ENCODE data around the gene SLC6A4. TPM values are rescaled to one million over a fixed set of nuclear protein-coding genes. Genes with fewer than 3 reads are reported as not detected.
A peak's percentile ranks its signal among the peaks of the same experiment; 100 is the strongest.

The SLC6A4 gene
- total RNA-seq, 1 experiment from 2014 or later = 0.30 TPM

GRCh38 chr17:30224419-30224960 lies 11.0 kb downstream of the SLC6A4 start:
- intact Hi-C loops (cut with micrococcal nuclease) = no loop called here
- Histone ChIP-seq H3K9ac (ENCODE audit: low read length) (no peak overlapping the region), H3K4me1 (ENCODE audit: control insufficient read depth in 1 of 2, insufficient read depth in 2 of 2, low read length in 2 of 2) (peaks cover 0 to 9% of the 10 kb centered on the region in 2 experiments; a peak in 1 of 4 replicates), H3K27me3 (ENCODE audit: insufficient read depth, low read length) (0 out of 2 replicates have a peak, but pooled peaks cover 2% of the 10 kb centered on the region), H3K27ac (ENCODE audit: low read depth, low read length) (no peak overlapping the region), H3K4me3 (replicated peaks in 1 of 2; ENCODE audit: low read depth in 1 of 2, low read length in 2 of 2) (no peak overlapping the region), H3K79me2 (ENCODE audit: insufficient read depth, low read length) (no peaks in the 10 kb centered on the region), H2AFZ (ENCODE audit: low read depth, low read length, poor library complexity, severe bottlenecking) (no peak overlapping the region), H3K9me2 (ENCODE audit: insufficient read depth) (no peaks in the 10 kb centered on the region), H3K9me3 (ENCODE audit: control insufficient read depth in 1 of 2, insufficient read depth in 1 of 2, low read depth in 1 of 2, low read length in 2 of 2) (no peaks in the 10 kb centered on the region), H4K20me1 (ENCODE audit: insufficient read depth) (no peaks in the 10 kb centered on the region), H3K4me2 (ENCODE audit: low read length) (no peak overlapping the region), H3K36me3 (ENCODE audit: control insufficient read depth in 1 of 2, insufficient read depth in 2 of 2, low read length in 2 of 2) (no peaks in the 10 kb centered on the region)
- CTCF ChIA-PET = no interaction called here
- DNase-seq (ENCODE audit: low read depth, low spot score) = no peak
- no peak for ATAC-seq
- TF ChIP-seq, protein P1, sequence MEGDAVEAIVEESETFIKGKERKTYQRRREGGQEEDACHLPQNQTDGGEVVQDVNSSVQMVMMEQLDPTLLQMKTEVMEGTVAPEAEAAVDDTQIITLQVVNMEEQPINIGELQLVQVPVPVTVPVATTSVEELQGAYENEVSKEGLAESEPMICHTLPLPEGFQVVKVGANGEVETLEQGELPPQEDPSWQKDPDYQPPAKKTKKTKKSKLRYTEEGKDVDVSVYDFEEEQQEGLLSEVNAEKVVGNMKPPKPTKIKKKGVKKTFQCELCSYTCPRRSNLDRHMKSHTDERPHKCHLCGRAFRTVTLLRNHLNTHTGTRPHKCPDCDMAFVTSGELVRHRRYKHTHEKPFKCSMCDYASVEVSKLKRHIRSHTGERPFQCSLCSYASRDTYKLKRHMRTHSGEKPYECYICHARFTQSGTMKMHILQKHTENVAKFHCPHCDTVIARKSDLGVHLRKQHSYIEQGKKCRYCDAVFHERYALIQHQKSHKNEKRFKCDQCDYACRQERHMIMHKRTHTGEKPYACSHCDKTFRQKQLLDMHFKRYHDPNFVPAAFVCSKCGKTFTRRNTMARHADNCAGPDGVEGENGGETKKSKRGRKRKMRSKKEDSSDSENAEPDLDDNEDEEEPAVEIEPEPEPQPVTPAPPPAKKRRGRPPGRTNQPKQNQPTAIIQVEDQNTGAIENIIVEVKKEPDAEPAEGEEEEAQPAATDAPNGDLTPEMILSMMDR (IDR thresholded peaks at IDR 0.05 in 2 of 3, conservative IDR thresholded peaks at IDR 0.05 in 1 of 3; ENCODE audit: borderline replicate concordance in 1 of 3, insufficient read depth in 1 of 3, low read depth in 2 of 3, low read length in 2 of 3) = no peak
- TF ChIP-seq EGR1 (IDR thresholded peaks at IDR 0.05; ENCODE audit: low read depth) = no peak
- TF ChIP-seq POLR2A (IDR thresholded peaks at IDR 0.05; ENCODE audit: borderline replicate concordance, extremely low read depth, insufficient read depth, insufficient read length) = no peak
- no peak for TF ChIP-seq RAD21 (IDR thresholded peaks at IDR 0.05; ENCODE audit: low read depth)
- no peak for TF ChIP-seq SRF (IDR thresholded peaks at IDR 0.05; ENCODE audit: low read depth)
- RAD21 ChIA-PET (ENCODE audit: low non-redundant PET in 1 of 2, low total read pairs in 2 of 2, uncharacterized antibody in 2 of 2, unreplicated experiment in 2 of 2) = no interaction called here
- no TSS peak for BruUV-seq (replicated peaks)
- POLR2A ChIA-PET = no interaction called here

DNA sequence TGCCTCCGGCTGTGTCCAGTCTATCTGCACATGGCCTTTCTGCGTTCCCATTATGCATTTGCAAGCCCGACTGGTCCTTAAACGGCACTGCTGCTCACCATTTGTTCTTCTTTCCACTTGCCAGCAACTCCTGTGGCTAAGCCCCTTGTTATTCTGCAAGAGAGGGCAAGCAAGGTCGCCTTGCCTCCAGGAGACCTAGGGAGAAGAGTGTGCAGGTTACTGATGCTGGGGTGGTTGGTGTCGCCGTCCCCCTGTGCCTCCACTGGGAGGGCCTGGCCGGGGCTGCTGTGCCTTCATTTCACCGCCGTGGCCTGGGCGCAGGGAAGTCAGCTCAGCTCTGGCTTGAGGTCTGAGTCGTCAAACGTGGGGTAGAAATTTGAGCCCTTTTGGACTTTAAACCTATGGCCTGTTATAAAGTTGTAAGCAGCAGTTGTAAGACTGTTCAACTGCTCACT lies 12.7 kb downstream of the SLC6A4 start:
- no peaks in the 10 kb centered on the region for H3K27me3 ChIP-seq (ENCODE audit: insufficient read depth, low read length)
- H3K79me2 ChIP-seq (ENCODE audit: insufficient read depth, low read length) = no peaks in the 10 kb centered on the region
- H3K9me2 ChIP-seq (ENCODE audit: insufficient read depth) = no peaks in the 10 kb centered on the region
- H3K9me3 ChIP-seq (ENCODE audit: control insufficient read depth in 1 of 2, insufficient read depth in 1 of 2, low read depth in 1 of 2, low read length in 2 of 2) = no peaks in the 10 kb centered on the region
- H4K20me1 ChIP-seq (ENCODE audit: insufficient read depth) = no peaks in the 10 kb centered on the region
- peaks cover 0 to 9% of the 10 kb centered on the region in 2 experiments; a peak in 1 of 4 replicates for H3K4me1 ChIP-seq (ENCODE audit: control insufficient read depth in 1 of 2, insufficient read depth in 2 of 2, low read length in 2 of 2)
- POLR2A ChIA-PET = no interaction called here
- ATAC-seq (no peak), DNase-seq (ENCODE audit: low read depth, low spot score) (no peak)
- H3K27ac ChIP-seq (ENCODE audit: low read depth, low read length) = no peak overlapping the region
- RAD21 ChIA-PET (ENCODE audit: low non-redundant PET in 1 of 2, low total read pairs in 2 of 2, uncharacterized antibody in 2 of 2, unreplicated experiment in 2 of 2) = no interaction called here
- CTCF ChIA-PET = no interaction called here
- intact Hi-C loops (cut with micrococcal nuclease) = no loop called here
- 0 out of 2 replicates have a peak overlapping the region, but pooled peaks have one; percentile 15 for H3K4me2 ChIP-seq (ENCODE audit: low read length)
- no peak overlapping the region for H3K9ac ChIP-seq (ENCODE audit: low read length)
- BruUV-seq (replicated peaks) = no TSS peak
- no peak overlapping the region for H2AFZ ChIP-seq (ENCODE audit: low read depth, low read length, poor library complexity, severe bottlenecking)
- no peak overlapping the region for H3K4me3 ChIP-seq (replicated peaks in 1 of 2; ENCODE audit: low read depth in 1 of 2, low read length in 2 of 2)
- no peaks in the 10 kb centered on the region for H3K36me3 ChIP-seq (ENCODE audit: control insufficient read depth in 1 of 2, insufficient read depth in 2 of 2, low read length in 2 of 2)
- TF ChIP-seq TCF7L2 (IDR thresholded peaks at IDR 0.05; ENCODE audit: borderline replicate concordance, extremely low read depth, insufficient read depth, insufficient read length) (no peak), POLR2A (IDR thresholded peaks at IDR 0.05; ENCODE audit: borderline replicate concordance, extremely low read depth, insufficient read depth, insufficient read length) (no peak), FOSL1 (IDR thresholded peaks at IDR 0.05; ENCODE audit: low read depth) (no peak), EZH2 (IDR thresholded peaks at IDR 0.05) (no peak), JUND (IDR thresholded peaks at IDR 0.05) (no peak), EGR1 (IDR thresholded peaks at IDR 0.05; ENCODE audit: low read depth) (no peak), EZH2phosphoT487 (IDR thresholded peaks at IDR 0.05; ENCODE audit: borderline replicate concordance) (no peak), YY1 (IDR thresholded peaks at IDR 0.05; ENCODE audit: extremely low read depth, insufficient replicate concordance, low read depth, low read length) (no peak), SP1 (IDR thresholded peaks at IDR 0.05; ENCODE audit: low read depth) (no peak)
- TF ChIP-seq, protein P1 (IDR thresholded peaks at IDR 0.05 in 2 of 3, conservative IDR thresholded peaks at IDR 0.05 in 1 of 3; ENCODE audit: borderline replicate concordance in 1 of 3, insufficient read depth in 1 of 3, low read depth in 2 of 3, low read length in 2 of 3) = no peak
- TF ChIP-seq, protein P2, sequence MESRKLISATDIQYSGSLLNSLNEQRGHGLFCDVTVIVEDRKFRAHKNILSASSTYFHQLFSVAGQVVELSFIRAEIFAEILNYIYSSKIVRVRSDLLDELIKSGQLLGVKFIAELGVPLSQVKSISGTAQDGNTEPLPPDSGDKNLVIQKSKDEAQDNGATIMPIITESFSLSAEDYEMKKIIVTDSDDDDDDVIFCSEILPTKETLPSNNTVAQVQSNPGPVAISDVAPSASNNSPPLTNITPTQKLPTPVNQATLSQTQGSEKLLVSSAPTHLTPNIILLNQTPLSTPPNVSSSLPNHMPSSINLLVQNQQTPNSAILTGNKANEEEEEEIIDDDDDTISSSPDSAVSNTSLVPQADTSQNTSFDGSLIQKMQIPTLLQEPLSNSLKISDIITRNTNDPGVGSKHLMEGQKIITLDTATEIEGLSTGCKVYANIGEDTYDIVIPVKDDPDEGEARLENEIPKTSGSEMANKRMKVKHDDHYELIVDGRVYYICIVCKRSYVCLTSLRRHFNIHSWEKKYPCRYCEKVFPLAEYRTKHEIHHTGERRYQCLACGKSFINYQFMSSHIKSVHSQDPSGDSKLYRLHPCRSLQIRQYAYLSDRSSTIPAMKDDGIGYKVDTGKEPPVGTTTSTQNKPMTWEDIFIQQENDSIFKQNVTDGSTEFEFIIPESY (IDR thresholded peaks at IDR 0.05; ENCODE audit: extremely low read depth, insufficient replicate concordance, low read length) = no peak
